ENCODE results near the gene MLLT6. TPM values are rescaled to one million over a fixed set of nuclear protein-coding genes. Genes with fewer than 3 reads are reported as not detected.

Gene MLLT6
- total and polyA plus RNA-seq, 2 of the 13 experiments (the other 11 are each of a cell fraction or from before 2014, with no cell fraction given) = 50.7 to 69.5 TPM

DNA sequence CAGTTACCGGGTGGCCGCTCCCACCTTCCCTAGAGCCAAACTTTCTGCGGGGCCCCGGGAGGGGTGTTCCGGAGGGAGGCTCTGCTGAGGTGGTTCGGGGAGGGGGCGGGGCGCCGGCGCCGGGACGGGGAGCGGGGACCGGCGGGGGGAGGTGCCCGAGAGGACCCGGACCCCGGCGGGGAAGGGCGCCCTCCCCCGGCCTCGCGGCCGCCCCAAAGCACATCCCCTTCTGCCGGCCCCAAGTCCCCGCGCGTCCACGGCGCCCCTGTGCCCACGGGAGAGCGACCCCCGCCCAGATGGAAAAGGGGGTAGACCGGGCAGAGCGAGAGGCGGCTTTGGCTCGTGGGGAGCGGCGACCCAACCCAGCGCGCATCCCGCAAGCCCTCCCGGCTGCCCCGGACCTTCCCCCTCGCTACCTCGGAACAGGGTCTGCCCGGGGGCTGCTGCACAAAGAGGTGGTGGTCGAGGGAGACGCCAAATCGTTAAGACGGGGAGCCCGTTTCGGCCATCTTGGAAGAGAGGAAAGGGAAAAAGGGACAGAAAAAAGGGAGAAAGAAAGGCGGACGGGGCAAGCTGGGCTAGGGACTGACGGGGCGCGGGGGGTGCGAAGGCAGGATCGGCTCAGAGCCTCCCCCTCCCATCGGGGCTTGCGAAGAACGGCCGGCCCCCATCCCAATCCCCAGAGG lies 42.5 kb downstream of the MLLT6 start (continued):
- TF ChIP-seq, protein P1, sequence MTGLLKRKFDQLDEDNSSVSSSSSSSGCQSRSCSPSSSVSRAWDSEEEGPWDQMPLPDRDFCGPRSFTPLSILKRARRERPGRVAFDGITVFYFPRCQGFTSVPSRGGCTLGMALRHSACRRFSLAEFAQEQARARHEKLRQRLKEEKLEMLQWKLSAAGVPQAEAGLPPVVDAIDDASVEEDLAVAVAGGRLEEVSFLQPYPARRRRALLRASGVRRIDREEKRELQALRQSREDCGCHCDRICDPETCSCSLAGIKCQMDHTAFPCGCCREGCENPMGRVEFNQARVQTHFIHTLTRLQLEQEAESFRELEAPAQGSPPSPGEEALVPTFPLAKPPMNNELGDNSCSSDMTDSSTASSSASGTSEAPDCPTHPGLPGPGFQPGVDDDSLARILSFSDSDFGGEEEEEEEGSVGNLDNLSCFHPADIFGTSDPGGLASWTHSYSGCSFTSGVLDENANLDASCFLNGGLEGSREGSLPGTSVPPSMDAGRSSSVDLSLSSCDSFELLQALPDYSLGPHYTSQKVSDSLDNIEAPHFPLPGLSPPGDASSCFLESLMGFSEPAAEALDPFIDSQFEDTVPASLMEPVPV (CRISPR knock-in tag; IDR thresholded peaks at IDR 0.05) = no peak
- TF ChIP-seq ZNF12 (CRISPR knock-in tag; IDR thresholded peaks at IDR 0.05) = no peak
- TF ChIP-seq TOE1 (CRISPR knock-in tag; IDR thresholded peaks at IDR 0.05) = no peak
- TF ChIP-seq TSC22D2 (CRISPR knock-in tag; IDR thresholded peaks at IDR 0.05; ENCODE audit: borderline replicate concordance) = peak; percentile 21; the same call in 1 of the 2 replicates
- TF ChIP-seq, protein P2, sequence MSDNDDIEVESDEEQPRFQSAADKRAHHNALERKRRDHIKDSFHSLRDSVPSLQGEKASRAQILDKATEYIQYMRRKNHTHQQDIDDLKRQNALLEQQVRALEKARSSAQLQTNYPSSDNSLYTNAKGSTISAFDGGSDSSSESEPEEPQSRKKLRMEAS (IDR thresholded peaks at IDR 0.05) = no peak; the same call in 1 of the 2 replicates
- TF ChIP-seq SOX13 (IDR thresholded peaks at IDR 0.05) = no peak
- TF ChIP-seq SOX13 (CRISPR knock-in tag; conservative IDR thresholded peaks at IDR 0.05 in 1 of 2, IDR thresholded peaks at IDR 0.05 in 1 of 2) = peak in 1 of 2 experiments; percentile 5; a peak in 1 of 4 replicates
- TF ChIP-seq ZNF468 (CRISPR knock-in tag; IDR thresholded peaks at IDR 0.05) = peak; percentile 59; the same call in 1 of the 2 replicates
- TF ChIP-seq ZBTB21 (CRISPR knock-in tag; IDR thresholded peaks at IDR 0.05) = no peak
- TF ChIP-seq, protein P3, sequence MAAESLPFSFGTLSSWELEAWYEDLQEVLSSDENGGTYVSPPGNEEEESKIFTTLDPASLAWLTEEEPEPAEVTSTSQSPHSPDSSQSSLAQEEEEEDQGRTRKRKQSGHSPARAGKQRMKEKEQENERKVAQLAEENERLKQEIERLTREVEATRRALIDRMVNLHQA (CRISPR knock-in tag; IDR thresholded peaks at IDR 0.05) = no peak
- no peak for TF ChIP-seq DPF2 (CRISPR knock-in tag; IDR thresholded peaks at IDR 0.05; ENCODE audit: borderline replicate concordance, low read depth)
- peak; percentile 1 for TF ChIP-seq ASH2L (IDR thresholded peaks at IDR 0.05; ENCODE audit: insufficient read length, low read depth, low read length)
- no peak for TF ChIP-seq NR2C2 (CRISPR knock-in tag; IDR thresholded peaks at IDR 0.05; ENCODE audit: borderline replicate concordance)
- TF ChIP-seq ZNF660 (CRISPR knock-in tag; IDR thresholded peaks at IDR 0.05; ENCODE audit: borderline replicate concordance, low read depth) = no peak
- TF ChIP-seq RBFOX2 (IDR thresholded peaks at IDR 0.05; ENCODE audit: low read depth, low read length) = peak; percentile 85
- TF ChIP-seq HNRNPH1 (optimal IDR thresholded peaks at IDR 0.05; ENCODE audit: low read depth, low read length) = no peak
- no peak for TF ChIP-seq MATR3 (CRISPR knock-in tag; IDR thresholded peaks at IDR 0.05)
- no peak for TF ChIP-seq ZNF383 (CRISPR knock-in tag; IDR thresholded peaks at IDR 0.05; ENCODE audit: borderline replicate concordance)
- TF ChIP-seq, protein P4, sequence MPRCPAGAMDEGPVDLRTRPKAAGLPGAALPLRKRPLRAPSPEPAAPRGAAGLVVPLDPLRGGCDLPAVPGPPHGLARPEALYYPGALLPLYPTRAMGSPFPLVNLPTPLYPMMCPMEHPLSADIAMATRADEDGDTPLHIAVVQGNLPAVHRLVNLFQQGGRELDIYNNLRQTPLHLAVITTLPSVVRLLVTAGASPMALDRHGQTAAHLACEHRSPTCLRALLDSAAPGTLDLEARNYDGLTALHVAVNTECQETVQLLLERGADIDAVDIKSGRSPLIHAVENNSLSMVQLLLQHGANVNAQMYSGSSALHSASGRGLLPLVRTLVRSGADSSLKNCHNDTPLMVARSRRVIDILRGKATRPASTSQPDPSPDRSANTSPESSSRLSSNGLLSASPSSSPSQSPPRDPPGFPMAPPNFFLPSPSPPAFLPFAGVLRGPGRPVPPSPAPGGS (CRISPR knock-in tag; IDR thresholded peaks at IDR 0.05) = no peak
- no peak for TF ChIP-seq GATAD1 (CRISPR knock-in tag; IDR thresholded peaks at IDR 0.05)
- TF ChIP-seq ZNF644 (CRISPR knock-in tag; IDR thresholded peaks at IDR 0.05; ENCODE audit: low read depth) = no peak
- no peak; the same call in 1 of the 2 replicates for TF ChIP-seq ZNF232 (CRISPR knock-in tag; IDR thresholded peaks at IDR 0.05; ENCODE audit: borderline replicate concordance)
- TF ChIP-seq NR3C1 (CRISPR knock-in tag; IDR thresholded peaks at IDR 0.05) = no peak
- TF ChIP-seq PHF8 (CRISPR knock-in tag; IDR thresholded peaks at IDR 0.05) = peak; percentile 56; the same call in 1 of the 2 replicates
- no peak; the same call in 1 of the 2 replicates for TF ChIP-seq STAG1 (CRISPR knock-in tag; IDR thresholded peaks at IDR 0.05)
- no peak for TF ChIP-seq SIN3B (IDR thresholded peaks at IDR 0.05; ENCODE audit: low read length)
- TF ChIP-seq ZNF253 (CRISPR knock-in tag; IDR thresholded peaks at IDR 0.05; ENCODE audit: borderline replicate concordance) = no peak
- TF ChIP-seq ZFY (CRISPR knock-in tag; IDR thresholded peaks at IDR 0.05) = no peak

Data from HepG2 (cell line).